SK-N-SH (cell line): ENCODE results near the gene ZNF765. TPM values are rescaled to one million over a fixed set of nuclear protein-coding genes. Genes with fewer than 3 reads are reported as not detected.
"Not testable (repeated sequence)": the region's sequence is repeated elsewhere in the genome, so short reads cannot be mapped to it uniquely, and the experiment has no call there.

ENCODE experiments used
- CTCF ChIA-PET: fragments of 300-600, 350-600 bp; formaldehyde crosslinking; extraction: SDS; loops from one replicate; lab custom pipeline; 2021; lab: Yijun Ruan, JAX
- POLR2A ChIA-PET: fragments of 350-600 bp; sonication (Branson Sonifier 250); formaldehyde crosslinking; extraction: SDS; loops from one replicate; lab custom pipeline; 2020; ENCODE audit warnings: antibody characterized with exemption, inconsistent platforms; lab: Yijun Ruan, JAX
- DNase-seq: peaks from one replicate; pipeline ENCODE4 v3.0.0; 2012
- H2AFZ ChIP-seq: fragments of 200-600 bp; sonication (generic); 2 replicates; pipeline ENCODE4 v1.8.1; 2016; ENCODE audit warnings: antibody characterized with exemption, mild to moderate bottlenecking, low read depth
- H3F3A ChIP-seq: fragments of 200-600 bp; sonication (generic); replicated peaks from 2 replicates; pipeline ENCODE3; 2016; ENCODE audit warnings: antibody characterized with exemption, mild to moderate bottlenecking; ENCODE audit not compliant: insufficient read depth
- H3K27ac ChIP-seq, 2 experiments: fragments of 200-500 bp in 1 of 2; fragments of 200-600 bp in 1 of 2; sonication (Bioruptor generic) in 1 of 2; sonication (generic), shearing (Covaris generic) in 1 of 2; 2 replicates each; pipeline versions ENCODE4 v1.5.1 to v1.6.1; 2014 to 2016; ENCODE audit warnings: low read depth in 2 of 2, inconsistent platforms in 1 of 2, low read length in 1 of 2, mild to moderate bottlenecking in 1 of 2, mixed read lengths in 1 of 2
- H3K27me3 ChIP-seq: fragments of 200-600 bp; sonication (generic), shearing (Covaris generic); 2 replicates; pipeline ENCODE4 v1.6.1; 2016; ENCODE audit warnings: mixed run types; ENCODE audit not compliant: insufficient read depth
- H3K36me3 ChIP-seq, 2 experiments: fragments of 200-500 bp in 1 of 2; fragments of 200-600 bp in 1 of 2; sonication (Bioruptor generic) in 1 of 2; sonication (generic) in 1 of 2; replicated peaks in 1 of 2; 2 replicates each; pipeline versions ENCODE3 to v1.5.1; 2014 to 2016; ENCODE audit warnings: low read length in 1 of 2, mild to moderate bottlenecking in 1 of 2; ENCODE audit not compliant: insufficient read depth in 2 of 2, control insufficient read depth in 1 of 2
- H3K4me1 ChIP-seq, 2 experiments: fragments of 200-500 bp in 1 of 2; fragments of 200-600 bp in 1 of 2; sonication (Bioruptor generic) in 1 of 2; sonication (generic), shearing (Covaris generic) in 1 of 2; 2 replicates each; pipeline versions ENCODE4 v1.5.1 to v1.6.1; 2014 to 2016; ENCODE audit warnings: low read depth in 1 of 2, low read length in 1 of 2, mixed run types in 1 of 2; ENCODE audit not compliant: insufficient read depth in 2 of 2, control insufficient read depth in 1 of 2
- H3K4me2 ChIP-seq: fragments of 200-600 bp; sonication (generic), shearing (Covaris generic); 2 replicates; pipeline ENCODE4 v1.6.1; 2017; ENCODE audit warnings: mixed run types
- H3K4me3 ChIP-seq, 2 experiments: fragments of 200-500 bp in 1 of 2; fragments of 200-600 bp in 1 of 2; sonication (Bioruptor generic) in 1 of 2; sonication (generic), shearing (Covaris generic) in 1 of 2; 2 replicates each; pipeline versions ENCODE4 v1.5.1 to v1.8.1; 2014 to 2016; ENCODE audit warnings: low read depth in 2 of 2, inconsistent platforms in 1 of 2, low read length in 1 of 2, mild to moderate bottlenecking in 1 of 2, mixed read lengths in 1 of 2, moderate library complexity in 1 of 2
- H3K79me2 ChIP-seq: fragments of 200-600 bp; sonication (generic); 2 replicates; pipeline ENCODE4 v1.8.1; 2017; ENCODE audit warnings: mild to moderate bottlenecking; ENCODE audit not compliant: insufficient read depth
- H3K9ac ChIP-seq: fragments of 200-600 bp; sonication (generic); 2 replicates; pipeline ENCODE4 v1.6.1; 2017; ENCODE audit warnings: mixed run types
- H3K9me2 ChIP-seq: fragments of 200-600 bp; sonication (generic); 2 replicates; pipeline ENCODE4 v1.6.1; 2017; ENCODE audit warnings: mixed run types
- H3K9me3 ChIP-seq: fragments of 200-600 bp; sonication (generic); 2 replicates; pipeline ENCODE4 v1.6.1; 2017; ENCODE audit warnings: mixed run types, mild to moderate bottlenecking, moderate library complexity
- H4K20me1 ChIP-seq: fragments of 200-600 bp; sonication (generic); 2 replicates; pipeline ENCODE4 v1.6.1; 2017; ENCODE audit warnings: mild to moderate bottlenecking, mixed run types; ENCODE audit not compliant: insufficient read depth
- CHD2 ChIP-seq: fragments of 150-350 bp; IDR thresholded peaks from 2 replicates; pipeline ENCODE4 v1.6.1; 2018; ENCODE audit warnings: low read length; ENCODE audit not compliant: partially characterized antibody
- EP300 ChIP-seq, 2 experiments: IDR thresholded peaks; 2 replicates each; pipeline versions ENCODE4 v1.4.0 to v1.6.1; 2012; ENCODE audit warnings: borderline replicate concordance in 1 of 2, low read depth in 1 of 2, low read length in 1 of 2
- FOXJ3 ChIP-seq: sonication (generic); formaldehyde crosslinking; IDR thresholded peaks from 2 replicates; pipeline ENCODE4 v1.5.1; 2020; ENCODE audit warnings: mild to moderate bottlenecking, missing genetic modification reagents
- GATA2 ChIP-seq: sonication (generic); formaldehyde crosslinking; IDR thresholded peaks from 2 replicates; pipeline ENCODE4 v1.5.0; 2020; ENCODE audit warnings: mild to moderate bottlenecking, missing genetic modification reagents
- MXI1 ChIP-seq: IDR thresholded peaks from 2 replicates; pipeline ENCODE4 v1.6.1; 2012; ENCODE audit warnings: mild to moderate bottlenecking, low read depth, low read length, improper control_type of control experiment
- NFIC ChIP-seq: IDR thresholded peaks from 2 replicates; pipeline ENCODE4 v1.4.0; 2012; ENCODE audit warnings: borderline replicate concordance
- POLR2AphosphoS5 ChIP-seq: IDR thresholded peaks from 2 replicates; pipeline ENCODE4 v1.6.1; 2012; ENCODE audit warnings: low read depth, low read length
- RCOR1 ChIP-seq: fragments of 150-350 bp; IDR thresholded peaks from 2 replicates; pipeline ENCODE4 v1.6.1; 2017; ENCODE audit warnings: antibody characterized with exemption, low read length
- RXRA ChIP-seq: IDR thresholded peaks from 2 replicates; pipeline ENCODE4 v1.4.0; 2012; ENCODE audit warnings: low read depth, mild to moderate bottlenecking, borderline replicate concordance
- SMC3 ChIP-seq: IDR thresholded peaks from 2 replicates; pipeline ENCODE4 v1.6.1; 2012; ENCODE audit warnings: low read depth, low read length, improper control_type of control experiment
- TCF12 ChIP-seq: IDR thresholded peaks from 2 replicates; pipeline ENCODE4 v1.4.0; 2012
- YY1 ChIP-seq: IDR thresholded peaks from 2 replicates; pipeline ENCODE4 v1.4.0; 2012; ENCODE audit warnings: low read depth, mild to moderate bottlenecking
- WGBS: methylation state at CpG from one replicate; pipeline ENCODE4 v1.1.6; 2017; ENCODE audit warnings: low lambda C conversion rate; 5-methylcytosine and 5-hydroxymethylcytosine counted together
- polyA plus RNA-seq, 3 experiments: library from polyadenylated mRNA; depleted of rRNA; stranded (reverse); fragments of >200 nt; gene quantifications; 2 replicates each; pipeline ENCODE4 v1.2.3, GENCODE V29; 2012
- TF ChIP-seq, protein P1 (sequence below): fragments of 150-350 bp; IDR thresholded peaks from 2 replicates; pipeline ENCODE4 v1.6.1; 2017; ENCODE audit warnings: antibody characterized with exemption, low read length, low read depth, borderline replicate concordance
- TF ChIP-seq, protein P2 (sequence below): IDR thresholded peaks from 2 replicates; pipeline ENCODE4 v1.6.1; 2012; ENCODE audit warnings: mild to moderate bottlenecking, low read depth, low read length, moderate library complexity
- TF ChIP-seq, protein P3 (sequence below): IDR thresholded peaks from 2 replicates; pipeline ENCODE4 v1.4.0; 2012; ENCODE audit warnings: low read depth
- TF ChIP-seq, protein P4 (sequence below): fragments of 150-350 bp; IDR thresholded peaks from 2 replicates; pipeline ENCODE4 v1.6.1; 2016; ENCODE audit warnings: mild to moderate bottlenecking, low read depth, low read length
- TF ChIP-seq, protein P5 (sequence below): IDR thresholded peaks from 2 replicates; pipeline ENCODE4 v1.4.0; 2012; ENCODE audit warnings: low read depth, borderline replicate concordance

ZNF765 gene
- polyA plus RNA-seq, 1 of the 3 experiments (the other 2 are of a cell fraction) = 2.3 TPM

DNA sequence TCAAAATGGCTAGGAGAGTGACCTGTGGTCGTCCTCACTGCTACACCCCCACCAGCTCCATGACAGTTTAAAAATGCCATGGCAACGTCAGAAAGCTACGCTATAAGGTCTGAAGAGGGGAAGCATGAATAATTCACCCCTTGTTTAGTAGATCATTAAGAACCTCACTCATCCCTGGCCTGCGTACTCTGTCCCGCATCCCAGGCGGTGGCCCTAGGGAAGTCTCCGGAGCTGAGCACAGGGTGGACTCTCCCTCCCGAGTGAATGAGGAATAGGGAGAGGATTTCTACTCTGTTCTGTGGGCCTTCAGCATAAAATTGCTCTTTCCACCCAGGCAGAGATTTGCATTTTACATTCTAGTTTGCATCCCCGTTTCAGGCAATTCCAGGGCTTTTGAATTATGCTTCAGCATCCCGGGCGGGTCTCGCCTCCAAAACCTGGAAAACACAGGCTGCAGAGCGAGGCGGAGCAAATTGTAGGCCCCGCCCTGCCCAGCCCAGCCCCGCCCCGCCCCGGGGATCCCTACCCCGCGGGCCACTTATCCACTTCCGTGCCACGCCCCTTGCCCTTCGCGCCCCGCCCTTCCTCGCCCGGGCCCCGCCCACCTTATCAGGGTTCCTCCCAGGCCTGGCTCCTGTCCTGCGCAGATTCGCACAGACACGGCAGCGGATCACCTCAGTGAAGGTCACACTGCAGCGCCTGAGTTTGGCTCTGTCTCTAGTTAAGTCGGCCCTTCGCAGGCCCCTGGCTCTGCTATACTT is 36.9 kb upstream of the ZNF765 start:
- no peaks in the 10 kb centered on the region for H4K20me1 ChIP-seq
- H3K79me2 ChIP-seq = no peaks in the 10 kb centered on the region
- H3K27me3 ChIP-seq = no peaks in the 10 kb centered on the region
- no peak overlapping the region for H2AFZ ChIP-seq
- H3K4me2 ChIP-seq = no peak overlapping the region
- H3K4me3 ChIP-seq = no peak overlapping the region
- no peaks in the 10 kb centered on the region for H3K4me1 ChIP-seq
- no peak overlapping the region for H3K27ac ChIP-seq
- H3K36me3 ChIP-seq = peaks cover 0 to 21% of the 10 kb centered on the region in 2 experiments
- H3F3A ChIP-seq = no peaks in the 10 kb centered on the region
- ChIA-PET POLR2A (no interaction called here), CTCF (interaction anchor here (0.9 to 1.9 kb wide), 2 partner anchors 163 kb away, joined by 7 to 10 read pairs; no protein-coding TSS in a partner anchor)
- H3K9me3 ChIP-seq = peaks cover 25% of the 10 kb centered on the region; the same call in 1 of the 2 replicates
- H3K9ac ChIP-seq = no peak overlapping the region
- TF ChIP-seq RXRA (no peak), SMC3 (no peak), FOXJ3 (CRISPR knock-in tag) (no peak), YY1 (no peak), MXI1 (no peak), TCF12 (no peak), NFIC (no peak), POLR2AphosphoS5 (no peak), EP300 (IDR thresholded peaks at IDR 0.05; ENCODE audit: borderline replicate concordance in 1 of 2, low read depth in 1 of 2, low read length in 1 of 2) (no peak), RCOR1 (no peak), GATA2 (CRISPR knock-in tag) (no peak), CHD2 (no peak)
- TF ChIP-seq, protein P1, sequence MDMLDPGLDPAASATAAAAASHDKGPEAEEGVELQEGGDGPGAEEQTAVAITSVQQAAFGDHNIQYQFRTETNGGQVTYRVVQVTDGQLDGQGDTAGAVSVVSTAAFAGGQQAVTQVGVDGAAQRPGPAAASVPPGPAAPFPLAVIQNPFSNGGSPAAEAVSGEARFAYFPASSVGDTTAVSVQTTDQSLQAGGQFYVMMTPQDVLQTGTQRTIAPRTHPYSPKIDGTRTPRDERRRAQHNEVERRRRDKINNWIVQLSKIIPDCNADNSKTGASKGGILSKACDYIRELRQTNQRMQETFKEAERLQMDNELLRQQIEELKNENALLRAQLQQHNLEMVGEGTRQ = no peak
- TF ChIP-seq, protein P2, sequence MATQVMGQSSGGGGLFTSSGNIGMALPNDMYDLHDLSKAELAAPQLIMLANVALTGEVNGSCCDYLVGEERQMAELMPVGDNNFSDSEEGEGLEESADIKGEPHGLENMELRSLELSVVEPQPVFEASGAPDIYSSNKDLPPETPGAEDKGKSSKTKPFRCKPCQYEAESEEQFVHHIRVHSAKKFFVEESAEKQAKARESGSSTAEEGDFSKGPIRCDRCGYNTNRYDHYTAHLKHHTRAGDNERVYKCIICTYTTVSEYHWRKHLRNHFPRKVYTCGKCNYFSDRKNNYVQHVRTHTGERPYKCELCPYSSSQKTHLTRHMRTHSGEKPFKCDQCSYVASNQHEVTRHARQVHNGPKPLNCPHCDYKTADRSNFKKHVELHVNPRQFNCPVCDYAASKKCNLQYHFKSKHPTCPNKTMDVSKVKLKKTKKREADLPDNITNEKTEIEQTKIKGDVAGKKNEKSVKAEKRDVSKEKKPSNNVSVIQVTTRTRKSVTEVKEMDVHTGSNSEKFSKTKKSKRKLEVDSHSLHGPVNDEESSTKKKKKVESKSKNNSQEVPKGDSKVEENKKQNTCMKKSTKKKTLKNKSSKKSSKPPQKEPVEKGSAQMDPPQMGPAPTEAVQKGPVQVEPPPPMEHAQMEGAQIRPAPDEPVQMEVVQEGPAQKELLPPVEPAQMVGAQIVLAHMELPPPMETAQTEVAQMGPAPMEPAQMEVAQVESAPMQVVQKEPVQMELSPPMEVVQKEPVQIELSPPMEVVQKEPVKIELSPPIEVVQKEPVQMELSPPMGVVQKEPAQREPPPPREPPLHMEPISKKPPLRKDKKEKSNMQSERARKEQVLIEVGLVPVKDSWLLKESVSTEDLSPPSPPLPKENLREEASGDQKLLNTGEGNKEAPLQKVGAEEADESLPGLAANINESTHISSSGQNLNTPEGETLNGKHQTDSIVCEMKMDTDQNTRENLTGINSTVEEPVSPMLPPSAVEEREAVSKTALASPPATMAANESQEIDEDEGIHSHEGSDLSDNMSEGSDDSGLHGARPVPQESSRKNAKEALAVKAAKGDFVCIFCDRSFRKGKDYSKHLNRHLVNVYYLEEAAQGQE = no peak
- TF ChIP-seq, protein P3, sequence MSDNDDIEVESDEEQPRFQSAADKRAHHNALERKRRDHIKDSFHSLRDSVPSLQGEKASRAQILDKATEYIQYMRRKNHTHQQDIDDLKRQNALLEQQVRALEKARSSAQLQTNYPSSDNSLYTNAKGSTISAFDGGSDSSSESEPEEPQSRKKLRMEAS = no peak
- TF ChIP-seq, protein P4, sequence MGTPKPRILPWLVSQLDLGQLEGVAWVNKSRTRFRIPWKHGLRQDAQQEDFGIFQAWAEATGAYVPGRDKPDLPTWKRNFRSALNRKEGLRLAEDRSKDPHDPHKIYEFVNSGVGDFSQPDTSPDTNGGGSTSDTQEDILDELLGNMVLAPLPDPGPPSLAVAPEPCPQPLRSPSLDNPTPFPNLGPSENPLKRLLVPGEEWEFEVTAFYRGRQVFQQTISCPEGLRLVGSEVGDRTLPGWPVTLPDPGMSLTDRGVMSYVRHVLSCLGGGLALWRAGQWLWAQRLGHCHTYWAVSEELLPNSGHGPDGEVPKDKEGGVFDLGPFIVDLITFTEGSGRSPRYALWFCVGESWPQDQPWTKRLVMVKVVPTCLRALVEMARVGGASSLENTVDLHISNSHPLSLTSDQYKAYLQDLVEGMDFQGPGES = no peak
- TF ChIP-seq, protein P5, sequence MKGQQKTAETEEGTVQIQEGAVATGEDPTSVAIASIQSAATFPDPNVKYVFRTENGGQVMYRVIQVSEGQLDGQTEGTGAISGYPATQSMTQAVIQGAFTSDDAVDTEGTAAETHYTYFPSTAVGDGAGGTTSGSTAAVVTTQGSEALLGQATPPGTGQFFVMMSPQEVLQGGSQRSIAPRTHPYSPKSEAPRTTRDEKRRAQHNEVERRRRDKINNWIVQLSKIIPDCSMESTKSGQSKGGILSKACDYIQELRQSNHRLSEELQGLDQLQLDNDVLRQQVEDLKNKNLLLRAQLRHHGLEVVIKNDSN = no peak
- DNase-seq = peak; percentile 21
- 85% methylated on average over 34 of the region's 35 CpGs for WGBS
- no peaks in the 10 kb centered on the region for H3K9me2 ChIP-seq

DNA sequence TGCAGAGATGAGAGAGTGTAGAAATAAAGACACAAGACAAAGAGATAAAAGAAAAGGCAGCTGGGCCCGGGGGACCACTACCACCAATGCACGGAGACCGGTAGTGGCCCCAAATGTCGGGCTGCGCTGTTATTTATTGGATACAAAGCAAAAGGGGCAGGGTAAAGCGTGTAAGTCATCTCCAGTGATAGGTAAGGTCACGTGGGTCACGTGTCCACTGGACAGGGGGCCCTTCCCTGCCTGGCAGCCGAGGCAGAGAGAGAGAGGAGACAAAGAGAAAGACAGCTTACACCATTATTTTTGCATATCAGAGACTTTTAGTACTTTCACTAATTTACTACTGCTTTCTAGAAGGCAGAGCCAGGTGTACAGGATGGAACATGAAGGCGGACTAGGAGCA is 34.9 kb upstream of the ZNF765 start:
- H3K79me2 ChIP-seq, H2AFZ ChIP-seq, H3K27me3 ChIP-seq, H3F3A ChIP-seq, H3K27ac ChIP-seq, H3K36me3 ChIP-seq, H3K9me2 ChIP-seq, H3K4me1 ChIP-seq, H3K4me3 ChIP-seq, POLR2A ChIA-PET, DNase-seq, H4K20me1 ChIP-seq, H3K9ac ChIP-seq, H3K4me2 ChIP-seq: not testable (repeated sequence)
- H3K9me3 ChIP-seq = 0 out of 2 replicates have a peak, but pooled peaks cover 13% of the 10 kb centered on the region
- CTCF ChIA-PET = interaction anchor here (1.3 to 1.9 kb wide), 2 partner anchors 35 to 165 kb away, joined by 4 to 10 read pairs; partner anchors contain the start of gene ZNF765
- 66% methylated on average over 10 of the region's 10 CpGs for WGBS
